HL-60 (cell line): ENCODE measurements around the gene HHATL.

Experiments used
- CTCF ChIP-seq: IDR thresholded peaks from one replicate; pipeline ENCODE4 v1.5.1; 2011; ENCODE audit warnings: low read length, control low read depth, inconsistent platforms; ENCODE audit not compliant: insufficient read depth
- GABPA ChIP-seq: IDR thresholded peaks from 2 replicates; pipeline ENCODE4 v1.6.1; 2012; ENCODE audit warnings: low read depth

GRCh38 chr3:42656680-42657610 lies 45.7 kb downstream of the HHATL start:
- TF ChIP-seq GABPA (no peak), CTCF (no peak)
